HepG2 (cell line): ENCODE results near the gene NSUN3. TPM values are rescaled to one million over a fixed set of nuclear protein-coding genes. Genes with fewer than 3 reads are reported as not detected.

Source experiments
- ATAC-seq: fragments of 200-7000 bp; cut with Tn5 transposase; 3 replicates; pipeline ENCODE4 v1.9.1; 2020; ENCODE audit warnings: mild to moderate bottlenecking, moderate library complexity
- BruUV-seq: library from RNA; stranded (reverse); fragments of 400-500 nt; replicated peaks from 2 replicates; lab custom pipeline; 2021; lab: Mats Ljungman, UMichigan
- CTCF ChIA-PET: fragments of 300-600 bp; formaldehyde crosslinking; extraction: SDS; loops from one replicate; lab custom pipeline; 2021; ENCODE audit warnings: low total read pairs, inconsistent platforms, low intra/inter-chr PET ratio; lab: Yijun Ruan, JAX
- POLR2A ChIA-PET: fragments of 350-600 bp; sonication (Branson Sonifier 250); formaldehyde crosslinking; loops from one replicate; lab custom pipeline; 2020; ENCODE audit warnings: antibody characterized with exemption, inconsistent platforms; lab: Yijun Ruan, JAX
- DNase-seq: peaks from one replicate; pipeline ENCODE4 v3.0.0-alpha.2; 2015; ENCODE audit warnings: low spot score
- FAIRE-seq: peaks from 3 replicates; lab custom pipeline; 2011; peaks lifted over from hg19 to GRCh38; lab: Jason Lieb, UNC
- H2AFZ ChIP-seq: one replicate; pipeline ENCODE4 v1.6.1; 2011; ENCODE audit warnings: low read length, inconsistent platforms
- H3K27ac ChIP-seq: fragments of 300-600 bp; 3 replicates; pipeline ENCODE4 v1.8.0; 2011; ENCODE audit warnings: mixed run types, mild to moderate bottlenecking, mixed read lengths, low read length, inconsistent platforms; ENCODE audit not compliant: insufficient read depth; ENCODE audit errors: extremely low read length
- H3K27me3 ChIP-seq, 2 experiments: fragments of 200-600 bp in 1 of 2; 2 replicates in 1 of 2; 3 replicates in 1 of 2; pipeline versions ENCODE4 v1.6.0 to v1.8.0; 2011; ENCODE audit warnings: low read length in 2 of 2, mild to moderate bottlenecking in 2 of 2, moderate library complexity in 2 of 2, inconsistent platforms in 1 of 2; ENCODE audit not compliant: insufficient read depth in 2 of 2, control insufficient read depth in 1 of 2
- H3K36me3 ChIP-seq, 2 experiments: fragments of 200-600 bp in 1 of 2; replicated peaks in 1 of 2; 2 replicates in 1 of 2; 3 replicates in 1 of 2; pipeline versions ENCODE4 v1.5.1 to v1.8.0; 2011; ENCODE audit warnings: low read length in 2 of 2, inconsistent platforms in 1 of 2; ENCODE audit not compliant: insufficient read depth in 2 of 2, control insufficient read depth in 1 of 2
- H3K4me1 ChIP-seq: 2 replicates; pipeline ENCODE4 v1.5.1; 2012; ENCODE audit warnings: low read length, inconsistent platforms; ENCODE audit not compliant: insufficient read depth
- H3K4me2 ChIP-seq: 2 replicates; pipeline ENCODE4 v1.6.0; 2011; ENCODE audit warnings: low read depth, low read length, inconsistent platforms
- H3K4me3 ChIP-seq, 3 experiments: fragments of 200-600 bp in 1 of 3; sonication (generic), shearing (Covaris generic) in 1 of 3; replicated peaks in 1 of 3; 2 replicates each; pipeline ENCODE4 v1.5.1; 2011 to 2016; ENCODE audit warnings: low read length in 3 of 3, inconsistent platforms in 2 of 3, low read depth in 2 of 3, mild to moderate bottlenecking in 2 of 3, control low read depth in 1 of 3, mixed read lengths in 1 of 3; ENCODE audit not compliant: insufficient read depth in 1 of 3
- H3K79me2 ChIP-seq: one replicate; pipeline ENCODE4 v1.6.1; 2011; ENCODE audit warnings: low read length, inconsistent platforms; ENCODE audit not compliant: insufficient read depth
- H3K9ac ChIP-seq: 2 replicates; pipeline ENCODE4 v1.6.0; 2011; ENCODE audit warnings: mild to moderate bottlenecking, low read depth, low read length, inconsistent platforms; ENCODE audit not compliant: insufficient read depth
- H3K9me3 ChIP-seq: 2 replicates; pipeline ENCODE4 v1.5.1; 2012; ENCODE audit warnings: mild to moderate bottlenecking, low read length
- H4K20me1 ChIP-seq: 2 replicates; pipeline ENCODE4 v1.6.0; 2011; ENCODE audit warnings: inconsistent platforms, mild to moderate bottlenecking, low read length, moderate library complexity; ENCODE audit not compliant: insufficient read depth
- ARNT2 ChIP-seq: sonication (generic); formaldehyde crosslinking; IDR thresholded peaks from 2 replicates; pipeline ENCODE4 v1.8.0; 2022; ENCODE audit warnings: mild to moderate bottlenecking, low read depth, missing genetic modification reagents, moderate library complexity
- ARNTL ChIP-seq: sonication (generic); formaldehyde crosslinking; IDR thresholded peaks from 2 replicates; pipeline ENCODE4 v1.4.0; 2020; ENCODE audit warnings: mild to moderate bottlenecking, missing genetic modification reagents
- ELF1 ChIP-seq: sonication (generic); formaldehyde crosslinking; IDR thresholded peaks from 2 replicates; pipeline ENCODE4 v1.4.0; 2020; ENCODE audit warnings: missing genetic modification reagents
- GABPB1 ChIP-seq: IDR thresholded peaks from 2 replicates; pipeline ENCODE4 v1.6.1; 2016; ENCODE audit warnings: mild to moderate bottlenecking, missing genetic modification reagents, moderate library complexity, missing compliant biosample characterization
- JDP2 ChIP-seq: sonication (generic); formaldehyde crosslinking; IDR thresholded peaks from 2 replicates; pipeline ENCODE4 v1.8.1; 2022; ENCODE audit warnings: missing genetic modification reagents, borderline replicate concordance
- NCOR1 ChIP-seq: fragments of 200-600 bp; sonication (generic); IDR thresholded peaks from 2 replicates; pipeline ENCODE4 v1.7.0; 2017; ENCODE audit warnings: antibody characterized with exemption, low read length, borderline replicate concordance
- PTBP1 ChIP-seq: fragments of 200-400 bp; formaldehyde crosslinking; IDR thresholded peaks from 2 replicates; pipeline ENCODE4 v1.6.1; 2018; ENCODE audit warnings: low read length, low read depth; ENCODE audit not compliant: poor library complexity, severe bottlenecking
- ZNF235 ChIP-seq: sonication (generic); formaldehyde crosslinking; IDR thresholded peaks from 2 replicates; pipeline ENCODE4 v1.8.1; 2023; ENCODE audit warnings: mild to moderate bottlenecking, missing genetic modification reagents, borderline replicate concordance
- ZNF33B ChIP-seq: sonication (generic); formaldehyde crosslinking; IDR thresholded peaks from 2 replicates; pipeline ENCODE4 v1.5.1; 2020; ENCODE audit warnings: mild to moderate bottlenecking, missing genetic modification reagents
- ZNF879 ChIP-seq: sonication (generic); formaldehyde crosslinking; IDR thresholded peaks from 2 replicates; pipeline ENCODE4 v1.8.1; 2023; ENCODE audit warnings: missing genetic modification reagents
- WGBS: methylation state at CpG from one replicate; pipeline ENCODE4 v1.1.6; 2017; ENCODE audit warnings: low lambda C conversion rate; 5-methylcytosine and 5-hydroxymethylcytosine counted together
- in situ Hi-C: cut with HindIII; loops from 2 replicates; pipeline ENCODE4 v1.10.0; 2017; ENCODE audit warnings: low pct_unique_long_range_greater_than_20kb; ENCODE audit not compliant: extremely low pct_ligation_motif_present
- intact Hi-C: fragments of 100-400 bp; cut with micrococcal nuclease; formaldehyde crosslinking; loops from one replicate; pipeline ENCODE4 v1.10.0; 2022; ENCODE audit not compliant: unreplicated experiment
- polyA plus RNA-seq, 8 experiments: library from polyadenylated mRNA; depleted of rRNA in 3 of 8; stranded (reverse) in 7 of 8; unstranded in 1 of 8; fragments of >200 nt; fragmentation: Illumina TruSeq in 4 of 8; extraction: Trizol in 4 of 8; gene quantifications; 2 replicates each; pipeline versions ENCODE4 v1.2.1 to v1.2.3, GENCODE V29; 2011 to 2016; ENCODE audit warnings: low read depth in 4 of 8, missing spikeins in 1 of 8, mixed read lengths in 1 of 8; ENCODE audit not compliant: insufficient read depth in 1 of 8
- total RNA-seq, 5 experiments: library from RNA; depleted of rRNA; stranded (reverse); fragments of >200 nt; fragmentation: Illumina TruSeq; extraction: Trizol; gene quantifications; 2 replicates each; pipeline ENCODE4 v1.2.3, GENCODE V29; 2016; ENCODE audit warnings: low read depth in 1 of 5
- TF ChIP-seq, protein P1 (sequence below): sonication (generic); formaldehyde crosslinking; conservative IDR thresholded peaks from 2 replicates; pipeline ENCODE4 v1.4.0; 2020; ENCODE audit warnings: missing genetic modification reagents
- TF ChIP-seq, protein P2 (sequence below): sonication (generic); formaldehyde crosslinking; IDR thresholded peaks from 2 replicates; pipeline ENCODE4 v1.8.1; 2022; ENCODE audit warnings: mild to moderate bottlenecking, missing genetic modification reagents
- TF ChIP-seq, protein P3 (sequence below): sonication (generic); formaldehyde crosslinking; IDR thresholded peaks from 2 replicates; pipeline ENCODE4 v1.8.0; 2022; ENCODE audit warnings: missing genetic modification reagents, low read depth, mild to moderate bottlenecking, borderline replicate concordance

Gene NSUN3
- total and polyA plus RNA-seq, 2 of the 13 experiments (the other 11 are each of a cell fraction or from before 2014, with no cell fraction given) = 3.2 to 10.6 TPM

DNA sequence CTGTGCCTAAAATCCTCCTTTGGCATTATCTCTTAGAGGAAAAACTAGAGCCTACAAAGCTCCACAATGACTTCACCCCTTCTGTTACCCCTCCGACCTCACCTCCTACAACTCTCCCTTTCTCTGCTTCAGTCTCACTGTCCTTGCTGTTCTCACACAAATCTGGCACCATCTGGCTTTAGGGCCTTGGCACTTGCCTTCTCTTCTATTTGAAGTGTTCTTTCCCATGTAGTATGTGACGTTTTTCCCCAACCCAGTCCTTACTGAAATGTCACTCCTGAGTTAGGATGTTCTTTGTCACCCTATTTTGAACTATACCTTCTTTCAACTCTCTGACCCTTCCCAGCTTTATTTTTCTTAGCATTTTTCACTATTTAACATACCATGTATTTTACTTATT lies 43.2 kb upstream of the NSUN3 start:
- H3K27me3 ChIP-seq = no peaks in the 10 kb centered on the region
- H3K4me2 ChIP-seq = no peak overlapping the region
- ATAC-seq (no peak), FAIRE-seq (no peak), DNase-seq (no peak)
- no TSS peak for BruUV-seq
- H3K36me3 ChIP-seq = no peaks in the 10 kb centered on the region
- CTCF ChIA-PET = no interaction called here
- no peak for TF ChIP-seq ARNT2 (CRISPR knock-in tag)
- POLR2A ChIA-PET = no interaction called here
- 92% methylated on average over 2 of the region's 2 CpGs for WGBS
- intact Hi-C loops (no loop called here), in situ Hi-C loops (no loop called here)
- H3K27ac ChIP-seq = no peak overlapping the region
- H3K4me3 ChIP-seq = no peak overlapping the region
- H2AFZ ChIP-seq = no peak overlapping the region
- no peaks in the 10 kb centered on the region for H4K20me1 ChIP-seq
- H3K9me3 ChIP-seq = no peaks in the 10 kb centered on the region
- H3K9ac ChIP-seq = no peak overlapping the region
- H3K79me2 ChIP-seq = no peaks in the 10 kb centered on the region
- no peaks in the 10 kb centered on the region for H3K4me1 ChIP-seq

DNA sequence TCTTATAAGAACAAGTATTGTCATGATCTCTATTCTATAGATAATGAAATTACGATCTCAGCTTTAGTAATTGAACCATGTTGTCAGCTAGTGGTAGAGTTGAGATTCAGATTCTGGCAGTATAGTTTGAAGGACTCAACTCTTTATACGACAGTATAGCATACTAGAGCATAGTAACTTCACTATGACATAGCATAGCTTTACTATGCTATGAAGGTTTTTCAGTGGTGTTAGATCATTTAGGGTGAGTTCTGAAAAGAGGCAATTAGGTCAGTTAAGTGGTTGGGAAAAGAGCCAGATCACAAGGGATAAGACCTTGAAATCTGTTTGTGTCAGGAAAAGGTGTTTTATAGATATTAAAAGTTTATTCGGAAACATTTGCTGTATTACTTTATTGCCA lies 42.6 kb upstream of the NSUN3 start:
- Histone ChIP-seq H3K79me2 (no peaks in the 10 kb centered on the region), H3K27me3 (no peaks in the 10 kb centered on the region), H3K36me3 (no peaks in the 10 kb centered on the region), H3K4me2 (no peak overlapping the region), H3K4me1 (no peaks in the 10 kb centered on the region), H3K4me3 (no peak overlapping the region), H4K20me1 (no peaks in the 10 kb centered on the region), H2AFZ (no peak overlapping the region), H3K9ac (no peak overlapping the region), H3K9me3 (no peaks in the 10 kb centered on the region), H3K27ac (no peak overlapping the region)
- intact Hi-C loops = no loop called here
- ATAC-seq (no peak), FAIRE-seq (no peak), DNase-seq (no peak)
- ChIA-PET POLR2A (no interaction called here), CTCF (no interaction called here)
- in situ Hi-C loops = no loop called here
- BruUV-seq = no TSS peak
- WGBS = 93% methylated on average over 3 of the region's 3 CpGs
- no peak for TF ChIP-seq ZNF235 (CRISPR knock-in tag)
- TF ChIP-seq, protein P1, sequence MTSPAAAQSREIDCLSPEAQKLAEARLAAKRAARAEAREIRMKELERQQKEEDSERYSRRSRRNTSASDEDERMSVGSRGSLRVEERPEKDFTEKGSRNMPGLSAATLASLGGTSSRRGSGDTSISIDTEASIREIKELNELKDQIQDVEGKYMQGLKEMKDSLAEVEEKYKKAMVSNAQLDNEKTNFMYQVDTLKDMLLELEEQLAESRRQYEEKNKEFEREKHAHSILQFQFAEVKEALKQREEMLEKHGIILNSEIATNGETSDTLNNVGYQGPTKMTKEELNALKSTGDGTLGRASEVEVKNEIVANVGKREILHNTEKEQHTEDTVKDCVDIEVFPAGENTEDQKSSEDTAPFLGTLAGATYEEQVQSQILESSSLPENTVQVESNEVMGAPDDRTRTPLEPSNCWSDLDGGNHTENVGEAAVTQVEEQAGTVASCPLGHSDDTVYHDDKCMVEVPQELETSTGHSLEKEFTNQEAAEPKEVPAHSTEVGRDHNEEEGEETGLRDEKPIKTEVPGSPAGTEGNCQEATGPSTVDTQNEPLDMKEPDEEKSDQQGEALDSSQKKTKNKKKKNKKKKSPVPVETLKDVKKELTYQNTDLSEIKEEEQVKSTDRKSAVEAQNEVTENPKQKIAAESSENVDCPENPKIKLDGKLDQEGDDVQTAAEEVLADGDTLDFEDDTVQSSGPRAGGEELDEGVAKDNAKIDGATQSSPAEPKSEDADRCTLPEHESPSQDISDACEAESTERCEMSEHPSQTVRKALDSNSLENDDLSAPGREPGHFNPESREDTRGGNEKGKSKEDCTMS (CRISPR knock-in tag) = no peak
- no peak for TF ChIP-seq ELF1
- no peak for TF ChIP-seq PTBP1
- TF ChIP-seq, protein P2, sequence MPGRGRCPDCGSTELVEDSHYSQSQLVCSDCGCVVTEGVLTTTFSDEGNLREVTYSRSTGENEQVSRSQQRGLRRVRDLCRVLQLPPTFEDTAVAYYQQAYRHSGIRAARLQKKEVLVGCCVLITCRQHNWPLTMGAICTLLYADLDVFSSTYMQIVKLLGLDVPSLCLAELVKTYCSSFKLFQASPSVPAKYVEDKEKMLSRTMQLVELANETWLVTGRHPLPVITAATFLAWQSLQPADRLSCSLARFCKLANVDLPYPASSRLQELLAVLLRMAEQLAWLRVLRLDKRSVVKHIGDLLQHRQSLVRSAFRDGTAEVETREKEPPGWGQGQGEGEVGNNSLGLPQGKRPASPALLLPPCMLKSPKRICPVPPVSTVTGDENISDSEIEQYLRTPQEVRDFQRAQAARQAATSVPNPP (CRISPR knock-in tag) = no peak
- no peak for TF ChIP-seq NCOR1
- TF ChIP-seq, protein P3, sequence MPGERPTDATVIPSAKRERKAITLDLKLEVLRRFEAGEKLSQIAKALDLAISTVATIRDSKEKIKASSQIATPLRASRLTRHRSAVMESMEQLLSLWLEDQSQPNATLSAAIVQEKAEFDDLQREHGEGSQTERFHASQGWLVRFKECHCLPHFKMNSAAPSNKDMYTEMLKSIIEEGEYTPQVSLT = no peak
- TF ChIP-seq ARNTL = no peak
- no peak for TF ChIP-seq ZNF33B (CRISPR knock-in tag)
- TF ChIP-seq GABPB1 = no peak
- TF ChIP-seq ZNF879 = no peak
- no peak for TF ChIP-seq JDP2 (CRISPR knock-in tag)
